Colon (tissue), 2 donors: ENCODE data around the gene PSTPIP1.

ENCODE experiments used
- FAIRE-seq: peaks from 2 replicates; lab custom pipeline; 2012; peaks lifted over from hg19 to GRCh38; lab: Jason Lieb, UNC
- donor health status: control.
- donor health status: control.

The PSTPIP1 gene

DNA sequence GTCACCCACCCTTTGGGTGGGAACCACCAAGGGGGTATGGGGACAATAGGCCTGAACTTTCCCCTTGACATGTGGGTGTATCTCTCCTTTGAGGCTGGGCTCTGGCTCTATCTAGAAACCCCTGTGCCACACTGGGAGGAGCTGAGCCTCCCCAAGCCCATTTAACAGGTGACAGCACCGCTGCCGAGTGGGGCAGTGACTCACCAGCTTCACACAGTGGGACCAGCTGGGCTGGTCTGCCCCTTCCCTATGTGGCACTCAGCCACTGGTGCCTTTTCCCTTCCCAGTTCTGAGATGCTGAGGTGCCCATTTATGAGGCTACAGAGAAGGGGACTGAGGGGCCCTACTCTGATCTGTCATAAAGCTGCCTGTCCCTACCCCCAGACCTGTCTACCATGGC lies 5.1 kb downstream of the PSTPIP1 start:
- no peak for FAIRE-seq

GRCh38 chr15:77001351-77001750 lies 6.4 kb downstream of the PSTPIP1 start:
- no peak for FAIRE-seq

- no peak for FAIRE-seq
Measured at GRCh38 chr15:77001966-77002365, 7.0 kb downstream of the PSTPIP1 start.

DNA sequence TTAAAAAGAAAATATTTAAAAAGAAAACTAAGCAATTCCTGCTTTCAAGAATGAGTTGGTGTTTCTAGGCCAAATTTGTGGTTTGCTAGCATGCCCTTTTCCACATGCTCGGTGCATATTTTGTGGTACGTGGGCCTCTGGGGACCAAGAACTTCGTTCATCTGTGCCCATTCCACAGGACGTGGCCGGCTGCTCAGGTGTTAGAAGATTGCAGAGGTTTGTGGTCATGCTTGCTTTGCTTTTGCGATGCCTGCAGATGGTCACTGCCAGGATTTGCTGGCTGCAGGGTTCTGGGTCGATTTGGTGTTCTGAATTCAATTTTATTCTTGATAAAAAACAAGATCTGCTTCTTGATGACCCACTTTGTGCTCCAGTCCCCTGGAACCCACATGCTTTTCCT lies 7.5 kb downstream of the PSTPIP1 start:
- FAIRE-seq = no peak

DNA sequence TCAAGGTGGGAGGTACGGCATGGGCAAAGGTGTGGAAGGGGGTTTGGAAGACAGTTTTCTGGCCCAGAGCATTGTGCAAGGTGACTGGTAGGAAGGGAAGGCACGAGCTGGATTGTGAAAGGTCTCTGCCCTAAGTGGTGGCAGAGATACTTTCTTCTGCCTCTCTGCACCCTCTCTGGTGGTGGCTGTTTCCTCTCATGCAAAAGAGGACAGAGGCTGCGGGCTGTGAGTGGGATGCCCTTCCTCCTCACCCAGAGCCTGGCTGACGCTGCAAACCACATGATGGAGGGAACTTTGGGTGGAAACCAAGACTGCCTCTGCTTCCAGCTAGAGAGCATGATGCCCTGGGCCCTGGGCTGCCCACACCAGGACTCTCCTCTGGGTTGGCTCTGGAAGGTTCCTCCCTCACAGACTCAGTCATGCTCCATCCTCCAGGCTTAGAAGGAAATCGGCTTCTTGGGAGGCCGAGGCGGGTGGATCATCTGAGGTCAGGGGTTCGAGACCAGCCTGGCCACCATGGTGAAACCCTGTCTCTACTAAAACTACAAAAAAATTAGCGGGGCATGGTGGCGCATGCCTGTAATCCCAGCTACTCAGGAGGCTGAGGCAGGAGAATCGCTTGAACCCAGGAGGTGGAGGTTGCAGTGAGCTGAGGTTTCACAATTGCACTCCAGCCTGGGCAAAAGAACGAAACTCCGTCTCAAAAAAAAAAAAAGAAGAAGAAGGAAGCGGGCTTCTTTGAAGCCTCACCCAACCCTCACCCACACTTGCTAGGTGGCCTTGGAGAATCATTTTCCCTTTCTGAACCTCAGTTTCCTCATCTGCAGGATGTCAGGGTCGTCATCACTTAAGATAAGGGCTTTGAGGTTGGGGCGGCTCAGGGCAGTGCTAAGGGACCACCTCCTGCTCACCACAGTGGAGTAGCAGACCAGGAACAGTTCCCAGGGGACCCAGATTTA lies 8.3 kb downstream of the PSTPIP1 start:
- no peak for FAIRE-seq

DNA sequence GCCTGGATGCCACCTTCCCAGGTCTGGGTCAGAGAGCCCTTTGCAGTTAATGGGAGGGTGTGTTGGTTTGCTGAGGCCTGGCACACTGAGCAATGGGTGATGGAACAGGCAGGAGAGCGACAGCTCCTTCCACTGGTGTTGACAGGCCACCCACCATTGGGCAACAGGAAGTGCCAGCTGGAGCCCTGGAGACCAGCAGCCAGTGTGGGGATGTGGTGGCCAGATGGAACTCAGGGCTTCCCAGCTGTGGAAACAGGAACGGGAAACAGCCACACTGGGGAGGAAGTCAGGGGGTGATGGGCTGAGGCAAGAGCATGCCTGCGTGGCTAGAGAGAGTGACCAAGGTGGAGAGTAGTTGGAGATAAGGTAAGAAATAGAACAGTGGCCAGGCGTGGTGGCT lies 9.3 kb downstream of the PSTPIP1 start:
- FAIRE-seq = no peak

GRCh38 chr15:77009176-77009575 lies 14.2 kb downstream of the PSTPIP1 start:
- no peak for FAIRE-seq

DNA sequence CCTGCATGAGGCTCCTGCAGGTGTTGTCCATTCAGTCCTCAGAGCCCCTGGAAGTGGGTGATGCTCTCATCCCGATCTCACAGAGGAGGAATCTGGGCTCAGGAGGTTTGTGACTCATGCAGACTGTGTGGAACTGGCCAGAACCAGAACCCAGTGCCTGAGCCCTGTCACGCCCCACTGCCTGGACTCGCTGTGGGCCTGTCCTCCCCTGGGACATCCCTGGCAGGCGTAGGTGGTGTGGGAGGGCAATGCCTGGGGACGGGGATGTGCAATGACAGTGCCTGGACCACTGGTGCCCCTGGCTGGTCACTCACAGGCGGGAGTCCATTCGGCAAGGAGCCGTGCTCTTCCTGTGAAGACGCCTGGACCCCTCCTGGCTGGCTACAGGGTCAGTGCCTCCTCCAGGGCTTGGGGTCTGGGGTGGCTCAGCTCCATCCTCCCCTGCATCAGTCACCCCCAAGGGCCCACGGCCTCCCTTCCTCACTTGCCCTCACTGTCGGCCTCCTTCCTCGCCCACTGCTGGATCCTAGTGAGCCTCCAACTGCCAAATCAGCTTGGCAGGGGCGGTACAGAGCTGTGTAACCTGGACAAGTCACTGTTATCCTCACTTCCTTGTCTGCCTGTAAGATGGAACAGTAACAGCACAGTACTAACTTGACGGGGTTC lies 14.9 kb downstream of the PSTPIP1 start:
- no peak for FAIRE-seq

DNA sequence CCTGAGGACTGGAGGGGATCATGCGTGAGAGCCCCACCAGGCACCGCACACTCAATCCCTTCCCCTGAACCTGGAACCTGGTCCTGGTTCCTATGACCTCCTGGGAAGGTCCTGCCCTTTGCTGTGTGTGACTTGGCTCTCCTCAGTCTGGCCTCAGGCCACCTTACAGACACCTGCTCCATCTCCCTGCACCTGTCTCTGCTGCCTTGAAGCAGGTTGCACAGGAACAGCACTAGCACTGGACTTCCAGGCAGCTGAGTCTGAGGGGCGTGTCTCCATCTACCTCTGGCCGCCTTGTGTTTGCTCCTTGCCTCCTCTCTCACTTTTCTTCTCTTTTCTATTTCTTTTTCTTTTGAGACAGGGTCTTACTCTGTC lies 15.4 kb downstream of the PSTPIP1 start:
- no peak for FAIRE-seq

DNA sequence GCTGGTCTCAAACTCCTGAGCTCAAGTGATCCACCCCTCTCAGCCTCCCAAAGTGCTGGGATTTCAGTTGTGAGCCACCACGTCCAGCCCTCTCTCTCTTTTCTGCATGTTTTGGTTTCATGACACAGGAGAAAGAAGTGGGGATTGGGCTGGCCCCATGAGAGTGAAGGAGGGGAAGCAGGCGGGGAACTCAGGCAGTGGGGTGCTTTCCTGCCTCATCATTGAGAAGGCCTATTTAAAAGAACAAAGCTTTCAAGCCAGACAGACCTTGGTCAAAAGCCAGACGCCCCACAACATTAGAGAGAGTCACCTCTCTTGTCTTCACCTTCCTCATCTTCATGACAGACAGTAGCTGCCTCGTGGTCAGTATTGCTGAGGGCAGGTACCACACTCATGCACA lies 15.9 kb downstream of the PSTPIP1 start:
- no peak for FAIRE-seq

DNA sequence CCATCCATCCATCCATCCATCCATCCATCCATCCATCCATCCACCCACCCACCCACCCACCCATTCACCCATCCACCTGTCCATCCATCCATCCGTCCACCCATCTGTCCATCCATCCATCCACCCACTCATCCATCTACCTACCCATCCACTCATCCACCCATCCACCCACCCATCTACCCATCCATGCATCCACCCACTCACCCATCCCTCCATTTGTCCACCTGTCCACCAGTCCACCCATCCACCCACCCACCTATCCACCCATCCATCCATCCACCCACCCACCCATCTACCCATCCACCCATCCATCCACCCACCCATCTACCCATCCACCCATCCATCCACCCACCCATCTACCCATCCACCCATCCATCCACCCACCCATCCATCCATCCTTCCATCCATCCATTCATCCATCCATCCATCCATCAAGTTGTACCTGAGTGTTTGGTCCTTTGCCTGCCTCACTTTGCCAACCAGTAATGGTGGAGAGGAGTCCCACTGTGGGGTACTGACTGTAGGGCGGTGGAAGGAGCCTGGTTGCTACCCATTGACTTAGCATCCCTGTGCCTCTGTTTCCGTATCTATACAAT lies 17.3 kb downstream of the PSTPIP1 start:
- no peak for FAIRE-seq

- FAIRE-seq = no peak
Measured at GRCh38 chr15:77012868-77013267, 17.9 kb downstream of the PSTPIP1 start.

DNA sequence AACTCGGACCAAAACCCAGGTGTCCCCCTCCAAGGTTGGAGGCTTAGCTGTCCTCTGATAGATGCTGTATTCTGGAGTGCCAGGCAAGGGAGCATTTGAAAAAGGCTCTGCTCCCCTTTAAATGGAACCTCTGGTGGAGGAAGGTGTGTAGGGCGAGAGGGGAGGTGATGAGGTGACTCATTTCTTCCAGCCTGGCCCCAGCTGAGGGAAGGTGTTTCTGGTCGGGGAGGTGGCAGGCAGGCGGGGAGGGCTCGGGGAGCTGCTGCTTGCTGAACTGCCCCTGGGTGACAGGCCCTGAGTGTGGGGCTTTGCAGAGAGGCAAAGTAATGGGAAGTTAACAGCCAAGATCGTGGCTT lies 18.8 kb downstream of the PSTPIP1 start:
- FAIRE-seq = no peak

DNA sequence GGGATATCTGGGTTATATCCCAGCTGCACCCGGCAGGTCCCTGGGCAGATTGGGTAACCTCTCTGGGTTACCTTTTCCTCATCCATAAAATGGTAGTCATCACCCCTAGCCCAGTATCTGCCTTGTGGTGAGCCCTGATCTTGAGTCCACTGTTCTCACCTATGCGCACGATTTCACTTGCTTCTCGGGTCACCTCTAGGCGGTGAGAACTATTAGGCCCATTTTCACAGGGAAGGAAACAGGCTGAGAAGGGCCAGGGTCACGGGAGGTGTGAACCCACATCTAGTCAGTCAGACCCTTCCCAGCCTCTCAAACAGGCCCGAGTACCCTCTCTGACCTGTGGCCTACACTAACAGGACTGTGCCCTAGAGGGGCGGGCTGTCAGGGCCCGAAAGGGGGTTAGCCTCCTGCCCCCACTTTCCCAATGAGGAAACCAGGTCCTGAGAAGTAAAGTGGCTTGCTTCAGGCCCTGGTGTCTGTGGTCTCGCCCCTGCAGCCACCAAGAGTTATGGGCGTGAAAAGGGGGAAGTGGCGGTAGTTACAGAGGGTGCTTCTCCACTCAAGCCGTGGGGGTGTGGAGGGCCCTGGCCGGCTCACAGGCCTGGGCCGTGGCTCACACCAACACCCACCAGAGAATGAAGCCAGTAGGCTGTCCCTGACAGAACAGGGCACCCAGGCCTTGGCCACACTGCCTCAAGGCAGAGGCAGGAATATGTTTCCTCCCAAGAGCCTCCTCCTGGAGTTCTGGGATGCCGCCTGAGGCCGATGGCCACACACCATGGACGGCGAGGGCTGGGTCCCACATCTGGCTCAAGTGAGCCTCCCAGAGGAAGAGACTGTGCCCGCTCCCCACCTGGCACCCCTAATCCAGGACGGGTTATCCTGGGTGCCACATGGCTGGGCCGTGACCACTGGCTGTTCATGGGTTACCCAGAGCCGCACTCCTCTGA lies 19.5 kb downstream of the PSTPIP1 start:
- no peak for FAIRE-seq

- no peak for FAIRE-seq
Measured at GRCh38 chr15:77015646-77016320, 20.9 kb downstream of the PSTPIP1 start.

- no peak for FAIRE-seq
Measured at GRCh38 chr15:77016321-77016695, 21.4 kb downstream of the PSTPIP1 start.

DNA sequence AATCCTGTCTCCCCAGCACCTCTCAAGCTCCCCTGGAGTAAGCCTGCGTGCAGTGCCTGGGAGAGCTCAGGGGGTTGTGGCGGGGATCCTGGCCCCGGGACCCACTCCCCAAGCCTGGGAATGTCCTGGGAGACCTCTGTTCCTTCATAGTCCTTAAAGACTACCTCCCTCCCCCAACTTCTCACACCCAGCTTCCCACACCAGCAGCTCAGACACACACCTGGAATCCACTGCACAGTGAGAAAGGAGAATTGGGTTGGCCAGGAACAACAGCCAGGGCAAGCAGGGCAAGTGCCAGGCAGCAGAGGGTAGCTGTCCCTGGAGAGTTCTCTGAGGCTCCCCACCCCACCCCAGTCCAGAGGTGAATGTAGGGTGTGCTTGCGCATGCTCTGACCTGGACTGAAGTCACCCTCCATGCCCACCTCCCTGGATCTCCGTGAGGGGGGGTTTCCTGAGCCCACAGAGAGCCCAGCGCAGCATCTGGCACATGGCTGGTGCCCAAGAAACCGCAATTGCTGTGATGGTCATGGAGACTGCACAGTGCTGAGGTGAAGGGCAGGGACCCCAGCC lies 22.2 kb downstream of the PSTPIP1 start:
- no peak for FAIRE-seq

DNA sequence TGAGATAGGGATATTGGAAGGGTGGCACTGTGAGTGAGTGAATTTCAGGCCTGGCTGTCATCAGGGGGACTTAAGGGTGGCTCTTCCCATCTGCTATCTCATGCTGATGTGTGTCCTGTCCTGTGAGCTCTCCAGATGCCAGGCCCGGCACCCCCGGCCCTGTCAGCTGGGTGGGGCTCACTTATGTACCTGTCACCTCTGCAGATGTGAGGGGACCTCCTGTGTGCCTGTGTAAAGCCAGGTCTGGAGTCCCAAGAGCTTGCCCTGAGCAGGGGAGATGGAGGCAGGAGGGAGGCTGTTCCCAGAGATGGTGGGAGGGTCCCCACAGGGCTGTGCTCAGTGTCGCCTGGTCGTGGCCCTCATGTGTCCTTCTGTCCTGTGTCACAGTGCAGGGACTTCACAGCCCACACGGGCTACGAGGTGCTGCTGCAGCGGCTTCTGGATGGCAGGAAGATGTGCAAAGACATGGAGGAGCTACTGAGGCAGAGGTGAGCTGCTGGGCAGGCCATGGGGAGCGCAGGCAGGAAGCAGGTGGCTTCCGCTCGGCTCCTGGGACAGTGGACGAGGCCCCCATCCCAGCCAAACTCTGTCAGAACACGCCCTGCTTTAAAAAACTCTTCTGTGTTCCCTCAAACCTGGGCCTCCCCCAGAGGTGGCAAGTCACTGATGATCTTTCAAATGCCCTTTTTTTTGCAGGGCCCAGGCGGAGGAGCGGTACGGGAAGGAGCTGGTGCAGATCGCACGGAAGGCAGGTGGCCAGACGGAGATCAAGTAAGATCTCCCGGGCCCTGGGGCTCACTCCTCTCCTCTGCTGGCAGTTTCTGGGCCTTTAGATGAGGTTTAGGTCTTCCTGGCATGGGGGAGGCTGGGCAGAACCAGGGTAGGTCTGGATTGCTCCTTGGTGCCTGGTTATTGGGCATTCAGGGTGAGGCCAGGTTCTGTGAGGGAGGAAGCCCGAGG lies 23.1 kb downstream of the PSTPIP1 start:
- no peak for FAIRE-seq

GRCh38 chr15:77018796-77019505 lies 24.0 kb downstream of the PSTPIP1 start:
- no peak for FAIRE-seq
